ENCODE results near the gene RAB44. TPM values are rescaled to one million over a fixed set of nuclear protein-coding genes. Genes with fewer than 3 reads are reported as not detected.
A peak's percentile ranks its signal among the peaks of the same experiment; 100 is the strongest.

Gene RAB44
- total and polyA plus RNA-seq, 2 of the 13 experiments (the other 11 are each of a cell fraction or from before 2014, with no cell fraction given): not detected

DNA sequence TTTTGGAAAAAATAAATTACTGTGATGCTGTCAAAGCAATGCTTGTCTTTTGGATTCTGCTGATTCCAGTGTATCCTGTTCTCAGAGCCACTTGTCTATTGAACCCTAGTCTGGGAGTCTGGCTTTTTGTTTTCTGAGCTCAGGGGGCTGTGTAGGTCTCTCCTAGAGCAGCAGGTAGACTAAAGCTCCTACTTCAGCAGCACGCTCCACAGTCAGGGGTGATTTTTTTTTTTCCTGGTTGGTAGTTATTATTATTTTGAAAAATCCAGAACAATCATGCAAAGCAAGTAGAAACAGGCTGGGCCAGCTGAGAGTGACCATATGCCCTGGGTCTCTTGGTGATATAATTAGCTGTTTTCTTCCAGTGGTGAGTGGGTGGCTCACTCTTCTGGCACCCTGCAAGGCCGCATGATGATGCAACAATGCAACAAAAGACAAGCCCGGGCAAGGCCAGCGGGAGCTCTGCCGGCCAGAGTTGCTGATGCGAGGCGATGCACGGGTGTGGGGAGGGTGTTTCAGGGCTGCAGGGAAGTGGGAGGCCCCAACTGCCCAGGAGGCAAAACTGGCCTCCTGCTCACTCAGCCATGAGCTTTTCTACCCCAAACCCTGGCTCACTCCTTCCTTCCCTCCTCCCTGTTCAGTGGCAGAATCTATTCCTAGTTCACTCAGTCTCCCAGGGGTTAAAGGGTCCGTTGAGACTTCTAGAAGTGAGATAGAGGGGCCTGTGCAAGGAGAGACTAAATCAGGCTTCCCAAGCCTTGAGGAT, 30.6 kb upstream of the RAB44 start (continued):
- TF ChIP-seq ZNF816 (CRISPR knock-in tag; IDR thresholded peaks at IDR 0.05; ENCODE audit: borderline replicate concordance) (peak; percentile 79; the same call in 1 of the 2 replicates), ZNF749 (CRISPR knock-in tag; IDR thresholded peaks at IDR 0.05; ENCODE audit: borderline replicate concordance) (peak; percentile 76; the same call in 1 of the 2 replicates), ZNF644 (CRISPR knock-in tag; IDR thresholded peaks at IDR 0.05; ENCODE audit: low read depth) (peak; percentile 98), HOXA5 (CRISPR knock-in tag; IDR thresholded peaks at IDR 0.05) (peak; percentile 96), JUN (CRISPR knock-in tag; IDR thresholded peaks at IDR 0.05) (no peak), CREB1 (IDR thresholded peaks at IDR 0.05) (peak; percentile 46; the same call in 1 of the 2 replicates), CREB1 (CRISPR knock-in tag; IDR thresholded peaks at IDR 0.05) (peak; percentile 67), ZNF432 (CRISPR knock-in tag; IDR thresholded peaks at IDR 0.05; ENCODE audit: borderline replicate concordance) (no peak), GABPA (IDR thresholded peaks at IDR 0.05; ENCODE audit: low read depth, low read length) (no peak), GABPA (CRISPR knock-in tag; IDR thresholded peaks at IDR 0.05; ENCODE audit: low read depth) (peak; percentile 49; the same call in 1 of the 2 replicates), HNF4A (CRISPR knock-in tag; IDR thresholded peaks at IDR 0.05) (peak; percentile 78), ZNF207 (IDR thresholded peaks at IDR 0.05; ENCODE audit: borderline replicate concordance) (no peak), FOSL2 (CRISPR knock-in tag; IDR thresholded peaks at IDR 0.05) (peak; percentile 90), ETV5 (CRISPR knock-in tag; IDR thresholded peaks at IDR 0.05; ENCODE audit: borderline replicate concordance) (peak; percentile 74; the same call in 1 of the 2 replicates), XRCC5 (optimal IDR thresholded peaks at IDR 0.05; ENCODE audit: low read length) (peak; percentile 96), MIER3 (CRISPR knock-in tag; IDR thresholded peaks at IDR 0.05; ENCODE audit: borderline replicate concordance) (peak; percentile 97; the same call in 1 of the 2 replicates), FOXA3 (CRISPR knock-in tag; IDR thresholded peaks at IDR 0.05) (peak; percentile 85), ZNF781 (CRISPR knock-in tag; IDR thresholded peaks at IDR 0.05; ENCODE audit: borderline replicate concordance, not compliant biosample characterization) (peak; percentile 81), ZNF629 (CRISPR knock-in tag; conservative IDR thresholded peaks at IDR 0.05) (peak; percentile 68), IKZF1 (IDR thresholded peaks at IDR 0.05) (no peak)
- TF ChIP-seq, protein P1, sequence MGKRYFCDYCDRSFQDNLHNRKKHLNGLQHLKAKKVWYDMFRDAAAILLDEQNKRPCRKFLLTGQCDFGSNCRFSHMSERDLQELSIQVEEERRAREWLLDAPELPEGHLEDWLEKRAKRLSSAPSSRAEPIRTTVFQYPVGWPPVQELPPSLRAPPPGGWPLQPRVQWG (CRISPR knock-in tag; IDR thresholded peaks at IDR 0.05; ENCODE audit: borderline replicate concordance, low read depth): no peak
- TF ChIP-seq, protein P2, sequence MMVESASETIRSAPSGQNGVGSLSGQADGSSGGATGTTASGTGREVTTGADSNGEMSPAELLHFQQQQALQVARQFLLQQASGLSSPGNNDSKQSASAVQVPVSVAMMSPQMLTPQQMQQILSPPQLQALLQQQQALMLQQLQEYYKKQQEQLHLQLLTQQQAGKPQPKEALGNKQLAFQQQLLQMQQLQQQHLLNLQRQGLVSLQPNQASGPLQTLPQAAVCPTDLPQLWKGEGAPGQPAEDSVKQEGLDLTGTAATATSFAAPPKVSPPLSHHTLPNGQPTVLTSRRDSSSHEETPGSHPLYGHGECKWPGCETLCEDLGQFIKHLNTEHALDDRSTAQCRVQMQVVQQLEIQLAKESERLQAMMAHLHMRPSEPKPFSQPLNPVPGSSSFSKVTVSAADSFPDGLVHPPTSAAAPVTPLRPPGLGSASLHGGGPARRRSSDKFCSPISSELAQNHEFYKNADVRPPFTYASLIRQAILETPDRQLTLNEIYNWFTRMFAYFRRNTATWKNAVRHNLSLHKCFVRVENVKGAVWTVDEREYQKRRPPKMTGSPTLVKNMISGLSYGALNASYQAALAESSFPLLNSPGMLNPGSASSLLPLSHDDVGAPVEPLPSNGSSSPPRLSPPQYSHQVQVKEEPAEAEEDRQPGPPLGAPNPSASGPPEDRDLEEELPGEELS (CRISPR knock-in tag; IDR thresholded peaks at IDR 0.05): peak; percentile 93
